NOMO-1 (cell line): ENCODE data around the gene AP4S1.

Experiments
- DNase-seq, 2 experiments: peaks; one replicate each; lab custom pipeline; 2025; ENCODE audit not compliant: unreplicated experiment in 2 of 2; lab: John Stamatoyannopoulos, UW

The AP4S1 gene

GRCh38 chr14:31025367-31026076, at the start of gene AP4S1:
AP4S1 (plus strand) TSS chr14:31025649; CDS start chr14:31066197, 40,548 bp downstream.
- DNase-seq = peak; percentile 13 to 21

- no peak for DNase-seq
Measured at GRCh38 chr14:30977752-30978151, 47.7 kb upstream of the AP4S1 start.

- DNase-seq = peak in 1 of 2 experiments; percentile 50
Measured at GRCh38 chr14:30980106-30980704, 45.2 kb upstream of the AP4S1 start.

GRCh38 chr14:30980980-30981379, 44.5 kb upstream of the AP4S1 start:
- DNase-seq = no peak

- peak in 1 of 2 experiments; percentile 17 for DNase-seq
Measured at GRCh38 chr14:30982533-30982932, 42.9 kb upstream of the AP4S1 start.

GRCh38 chr14:30983858-30984257, 41.6 kb upstream of the AP4S1 start:
- no peak for DNase-seq

- DNase-seq = no peak
Measured at GRCh38 chr14:30985796-30986195, 39.7 kb upstream of the AP4S1 start.

GRCh38 chr14:30988509-30988908, 36.9 kb upstream of the AP4S1 start:
- DNase-seq = no peak

GRCh38 chr14:30990770-30991169, 34.7 kb upstream of the AP4S1 start:
- DNase-seq = no peak

GRCh38 chr14:30991408-30991807, 34.0 kb upstream of the AP4S1 start:
- no peak for DNase-seq

GRCh38 chr14:30993071-30993470, 32.4 kb upstream of the AP4S1 start:
- no peak for DNase-seq

- DNase-seq = peak in 1 of 2 experiments; percentile 47
Measured at GRCh38 chr14:30994681-30995620, 30.5 kb upstream of the AP4S1 start.

GRCh38 chr14:30995689-30996088, 29.8 kb upstream of the AP4S1 start:
- DNase-seq = no peak

GRCh38 chr14:30996892-30997659, 28.4 kb upstream of the AP4S1 start:
- no peak for DNase-seq

GRCh38 chr14:30998100-30998706, 27.2 kb upstream of the AP4S1 start:
- DNase-seq = no peak

GRCh38 chr14:30999038-30999773, 26.2 kb upstream of the AP4S1 start:
- DNase-seq = no peak

GRCh38 chr14:31000629-31001338, 24.7 kb upstream of the AP4S1 start:
- DNase-seq = no peak

- no peak for DNase-seq
Measured at GRCh38 chr14:31001339-31001658, 24.1 kb upstream of the AP4S1 start.

GRCh38 chr14:31003284-31003683, 22.2 kb upstream of the AP4S1 start:
- DNase-seq = no peak
